Mucosa of rectum (tissue), 2 donors: ENCODE results near the gene SGPL1.

ENCODE experiments used
- H3K27ac ChIP-seq, 2 donors: one replicate each; pipeline ENCODE4 v1.7.0; 2013; ENCODE audit warnings: inconsistent platforms in 2 of 2, low read depth in 2 of 2, low read length in 2 of 2
- H3K27me3 ChIP-seq, 2 donors: one replicate each; pipeline ENCODE4 v1.7.0; 2013; ENCODE audit warnings: low read length in 2 of 2; ENCODE audit not compliant: control insufficient read depth in 2 of 2, insufficient read depth in 2 of 2
- H3K36me3 ChIP-seq, 2 donors: one replicate each; pipeline ENCODE4 v1.7.0; 2013; ENCODE audit warnings: low read length in 2 of 2; ENCODE audit not compliant: control insufficient read depth in 2 of 2, insufficient read depth in 2 of 2
- H3K4me1 ChIP-seq, 2 donors: one replicate each; pipeline ENCODE4 v1.7.0; 2013; ENCODE audit warnings: low read length in 2 of 2, mild to moderate bottlenecking in 1 of 2; ENCODE audit not compliant: control insufficient read depth in 2 of 2, insufficient read depth in 2 of 2
- H3K4me3 ChIP-seq, 2 donors: one replicate each; pipeline ENCODE4 v1.7.0; 2013; ENCODE audit warnings: low read length in 2 of 2
- H3K9ac ChIP-seq, 2 donors: one replicate each; pipeline ENCODE4 v1.7.0; 2013; ENCODE audit warnings: low read length in 2 of 2, low read depth in 1 of 2, mild to moderate bottlenecking in 1 of 2
- H3K9me3 ChIP-seq, 2 donors: one replicate each; pipeline ENCODE4 v1.7.0; 2013; ENCODE audit warnings: low read length in 2 of 2; ENCODE audit not compliant: control insufficient read depth in 2 of 2
- donor health status: healthy.
- donor health status: Normal muscosa, but diverticular disease.

The SGPL1 gene

DNA sequence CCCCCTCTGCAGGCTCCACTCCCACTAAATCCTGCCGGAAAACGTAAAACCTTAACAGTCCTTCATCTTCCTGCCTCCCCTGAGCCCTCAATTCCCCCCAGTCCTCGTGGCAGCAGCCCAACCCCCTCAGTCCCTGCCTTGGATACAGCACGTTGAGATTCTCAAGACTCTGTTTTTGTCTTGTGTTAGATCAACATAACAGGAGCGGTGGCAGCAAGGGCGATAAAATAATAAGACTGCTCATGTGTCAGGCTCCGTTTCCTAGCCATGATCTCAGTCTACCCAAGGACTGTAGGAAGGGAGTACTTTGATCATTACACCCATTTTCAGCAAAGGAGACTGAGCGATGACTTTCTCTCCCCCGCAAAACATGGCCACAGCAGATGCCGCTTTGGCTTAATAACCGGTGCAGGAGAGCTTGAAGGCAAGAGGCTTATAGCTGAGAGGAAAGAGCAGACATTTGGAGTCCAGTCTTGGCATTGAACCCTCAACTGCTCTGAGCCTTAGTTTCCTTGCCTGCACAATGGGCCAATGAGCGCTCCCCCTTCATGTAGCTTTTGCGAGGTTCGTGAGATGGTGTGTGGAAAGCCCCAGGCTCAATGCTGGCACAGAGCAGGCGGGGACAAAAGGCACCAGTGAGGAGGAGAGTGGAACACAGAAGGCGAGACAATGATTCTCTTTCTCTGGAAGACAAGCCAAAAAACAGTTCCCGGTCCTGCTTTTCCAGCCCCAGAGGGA, 114.7 kb downstream of the SGPL1 start:
- H3K27me3 ChIP-seq: peaks cover 4 to 8% of the 10 kb centered on the region in 2 donors
- H3K4me3 ChIP-seq: no peak overlapping the region
- H3K9ac ChIP-seq: no peak overlapping the region
- no peaks in the 10 kb centered on the region for H3K36me3 ChIP-seq
- H3K4me1 ChIP-seq: no peaks in the 10 kb centered on the region
- no peak overlapping the region for H3K27ac ChIP-seq
- no peaks in the 10 kb centered on the region for H3K9me3 ChIP-seq
